Vein endothelial cell (primary cell): ENCODE results near the gene MAX. TPM values are rescaled to one million over a fixed set of nuclear protein-coding genes. Genes with fewer than 3 reads are reported as not detected.

Experiments used
- small RNA-seq: library from RNA; depleted of rRNA; stranded (forward); fragments of <200 nt; gene quantifications from one replicate; pipeline ENCODE3, GENCODE V24; 2012
- total RNA-seq: library from RNA; depleted of rRNA; stranded (reverse); fragments of >200 nt; gene quantifications from 2 replicates; pipeline ENCODE4 v1.2.3, GENCODE V29; 2012

MAX gene
- 60.5 and 64.0 TPM in 2 replicates for total RNA-seq

GRCh38 chr14:65102441-65103149 lies at the start of gene MAX:
MAX (minus strand) TSS chr14:65102517; CDS start chr14:65102339, 178 bp downstream.

Small RNA genes within 50 kb of the gene (small RNA-seq; reads per million reads assigned to genes)
- 0.13 reads per million for gene MIR4706
- 4.3 reads per million, percentile 91 among the genes with 10 or more reads in this experiment for gene RNU2-14P

Other genes starting within 250 kb of the MAX start
- 0.10 TPM in 1 of 2 replicates, not detected in the other for gene SPTB, start 222.6 kb downstream of the MAX start, total RNA-seq
- 36.9 and 43.8 TPM in 2 replicates for gene CHURC1, start 188.1 kb downstream of the MAX start, total RNA-seq
- not detected in 2 replicates for gene GPX2, start 159.8 kb downstream of the MAX start, total RNA-seq
- gene RAB15, start 130.2 kb downstream of the MAX start, total RNA-seq, result 14.4 and 19.6 TPM in 2 replicates
- 15.2 and 15.7 TPM in 2 replicates for gene FNTB, start 115.6 kb downstream of the MAX start, total RNA-seq